Skeletal muscle satellite cell (primary cell): ENCODE data around the gene SRP14.
A peak's percentile ranks its signal among the peaks of the same experiment; 100 is the strongest.
"Not testable (repeated sequence)": the region's sequence is repeated elsewhere in the genome, so short reads cannot be mapped to it uniquely, and the experiment has no call there.

ENCODE experiments used
- H3K27me3 ChIP-seq: 2 replicates; pipeline ENCODE4 v1.7.0; 2013; ENCODE audit warnings: low read length; ENCODE audit not compliant: control insufficient read depth, insufficient read depth
- H3K36me3 ChIP-seq: 2 replicates; pipeline ENCODE4 v1.7.0; 2013; ENCODE audit warnings: mild to moderate bottlenecking, control low read depth, low read length; ENCODE audit not compliant: insufficient read depth
- H3K4me1 ChIP-seq: 2 replicates; pipeline ENCODE4 v1.7.0; 2013; ENCODE audit warnings: low read length; ENCODE audit not compliant: control insufficient read depth, insufficient read depth
- H3K4me2 ChIP-seq: 2 replicates; pipeline ENCODE4 v1.7.0; 2013; ENCODE audit warnings: mild to moderate bottlenecking, low read length
- H3K4me3 ChIP-seq: 2 replicates; pipeline ENCODE4 v1.7.0; 2013; ENCODE audit warnings: low read length
- H3K9ac ChIP-seq: 2 replicates; pipeline ENCODE4 v1.7.0; 2013; ENCODE audit warnings: mild to moderate bottlenecking, low read depth, low read length, moderate library complexity
- H3K9me3 ChIP-seq: replicated peaks from 2 replicates; pipeline ENCODE4 v1.7.0; 2013; ENCODE audit warnings: mild to moderate bottlenecking, control low read depth, low read length

SRP14 gene

GRCh38 chr15:40045572-40046217 lies 6.7 kb upstream of the SRP14 start:
- no peaks in the 10 kb centered on the region for H3K27me3 ChIP-seq
- peaks cover 38% of the 10 kb centered on the region for H3K4me1 ChIP-seq
- H3K9me3 ChIP-seq, result no peaks in the 10 kb centered on the region
- H3K36me3 ChIP-seq, result no peaks in the 10 kb centered on the region
- no peak overlapping the region for H3K4me3 ChIP-seq
- H3K4me2 ChIP-seq, result peak overlapping the region; percentile 79
- no peak overlapping the region for H3K9ac ChIP-seq

- Histone ChIP-seq H3K4me1 (peaks cover 41% of the 10 kb centered on the region), H3K9ac (peak overlapping the region; percentile 43)
Measured at GRCh38 chr15:40044717-40045571, 6.0 kb upstream of the SRP14 start.

GRCh38 chr15:40043927-40044716 lies 5.1 kb upstream of the SRP14 start:
- peaks cover 42% of the 10 kb centered on the region for H3K4me1 ChIP-seq

More at GRCh38 chr15:40044717-40045571, 6.0 kb upstream of the SRP14 start:
- Histone ChIP-seq H3K9me3 (no peaks in the 10 kb centered on the region), H3K4me2 (peak overlapping the region; percentile 79), H3K36me3 (no peaks in the 10 kb centered on the region), H3K27me3 (no peaks in the 10 kb centered on the region), H3K4me3 (peak overlapping the region; percentile 57)

DNA sequence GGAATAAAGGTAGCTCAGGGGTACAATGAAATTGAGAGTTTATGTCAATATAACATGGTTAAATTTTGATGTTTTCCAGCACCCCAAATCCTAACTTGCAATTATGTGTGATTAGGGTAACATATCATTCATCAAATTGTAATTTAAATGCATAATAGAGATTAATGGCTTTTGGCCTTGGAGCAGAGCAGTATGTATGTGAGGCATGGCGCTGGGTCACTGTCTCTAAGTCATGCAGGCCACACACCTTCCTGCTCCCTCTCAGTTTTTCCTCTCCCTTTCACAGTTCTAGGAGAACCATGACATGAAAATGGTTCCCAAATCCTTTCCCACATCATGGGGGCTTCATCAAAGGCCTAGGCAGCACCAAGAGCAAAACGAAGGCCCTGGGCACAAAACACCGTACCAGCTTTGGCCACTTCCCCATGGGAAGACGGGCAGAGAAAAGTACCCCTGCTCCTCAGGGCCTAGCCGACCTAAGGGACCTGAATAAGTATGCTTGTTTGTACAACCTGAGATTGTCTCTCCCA lies 3.9 kb upstream of the SRP14 start:
- no peak overlapping the region for H3K4me3 ChIP-seq
- H3K9me3 ChIP-seq, result no peaks in the 10 kb centered on the region
- no peaks in the 10 kb centered on the region for H3K27me3 ChIP-seq
- H3K4me1 ChIP-seq, result peaks cover 36% of the 10 kb centered on the region
- no peak overlapping the region for H3K4me2 ChIP-seq
- H3K36me3 ChIP-seq, result no peaks in the 10 kb centered on the region
- no peak overlapping the region for H3K9ac ChIP-seq

More at GRCh38 chr15:40043927-40044716, 5.1 kb upstream of the SRP14 start:
- Histone ChIP-seq H3K9ac (no peak overlapping the region), H3K4me2 (no peak overlapping the region), H3K27me3 (no peaks in the 10 kb centered on the region), H3K36me3 (no peaks in the 10 kb centered on the region), H3K9me3 (no peaks in the 10 kb centered on the region), H3K4me3 (no peak overlapping the region)

DNA sequence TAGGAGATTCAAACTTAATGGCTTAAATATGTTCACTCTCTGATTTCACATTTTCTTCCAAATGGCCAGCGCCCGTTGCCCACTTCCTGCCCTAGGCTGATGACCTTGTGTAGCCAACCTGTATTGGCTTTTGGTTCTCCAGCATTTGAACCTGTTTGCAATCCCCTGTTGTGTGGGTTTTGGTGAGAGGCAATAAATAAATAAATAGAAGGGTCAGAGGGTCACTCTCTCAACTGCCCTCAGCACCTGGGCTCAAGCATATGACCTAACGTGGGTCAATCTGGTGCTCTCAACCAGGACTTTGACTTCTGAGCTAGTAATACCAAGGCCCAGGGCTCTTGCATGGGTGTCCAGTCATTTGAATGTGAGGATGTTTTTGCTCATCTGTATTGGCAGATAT lies 1.8 kb upstream of the SRP14 start:
- H3K4me3 ChIP-seq, result no peak overlapping the region
- peaks cover 19% of the 10 kb centered on the region for H3K36me3 ChIP-seq
- H3K27me3 ChIP-seq, result no peaks in the 10 kb centered on the region
- no peaks in the 10 kb centered on the region for H3K9me3 ChIP-seq
- no peak overlapping the region for H3K4me2 ChIP-seq
- no peak overlapping the region for H3K9ac ChIP-seq
- peaks cover 28% of the 10 kb centered on the region for H3K4me1 ChIP-seq

GRCh38 chr15:40040293-40040635 lies 1.3 kb upstream of the SRP14 start:
- H3K9ac ChIP-seq, result no peak overlapping the region
- H3K36me3 ChIP-seq, result peaks cover 24% of the 10 kb centered on the region
- peak overlapping the region; percentile 49 for H3K4me3 ChIP-seq
- no peaks in the 10 kb centered on the region for H3K9me3 ChIP-seq
- H3K4me2 ChIP-seq, result peak overlapping the region; percentile 75
- peaks cover 22% of the 10 kb centered on the region for H3K4me1 ChIP-seq
- no peaks in the 10 kb centered on the region for H3K27me3 ChIP-seq

GRCh38 chr15:40038275-40038637 lies 725 bp downstream of the SRP14 start:
- H3K4me2 ChIP-seq, result peak overlapping the region; percentile 91
- H3K9me3 ChIP-seq, result no peaks in the 10 kb centered on the region
- H3K4me3 ChIP-seq, result peak overlapping the region; percentile 95
- no peaks in the 10 kb centered on the region for H3K27me3 ChIP-seq
- H3K9ac ChIP-seq, result peak overlapping the region; percentile 94
- peaks cover 42% of the 10 kb centered on the region for H3K36me3 ChIP-seq
- peaks cover 23% of the 10 kb centered on the region for H3K4me1 ChIP-seq

DNA sequence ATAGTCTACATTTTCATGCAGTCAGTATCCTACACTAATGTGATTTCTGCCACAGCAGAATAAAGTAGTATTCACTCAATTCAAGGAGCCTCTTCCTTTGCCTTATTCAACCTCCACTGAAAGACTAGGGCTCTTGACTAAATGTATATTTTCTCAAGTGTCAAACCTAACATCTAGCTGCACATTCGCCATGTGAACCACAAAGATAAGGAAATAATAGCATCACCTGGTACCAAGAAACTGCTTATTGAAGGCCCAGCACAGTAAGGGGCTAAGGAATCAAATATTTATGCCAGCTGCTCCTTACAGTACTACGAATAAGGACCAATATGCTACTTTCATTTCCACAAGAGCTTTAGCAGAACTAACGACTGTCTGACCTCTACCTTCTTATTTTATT lies 1.3 kb downstream of the SRP14 start:
- peak overlapping the region; percentile 94 for H3K9ac ChIP-seq
- peak overlapping the region; percentile 91 for H3K4me2 ChIP-seq
- peaks cover 23% of the 10 kb centered on the region for H3K4me1 ChIP-seq
- H3K4me3 ChIP-seq, result peak overlapping the region; percentile 95
- no peaks in the 10 kb centered on the region for H3K27me3 ChIP-seq
- H3K36me3 ChIP-seq, result peaks cover 47% of the 10 kb centered on the region
- H3K9me3 ChIP-seq, result no peaks in the 10 kb centered on the region

DNA sequence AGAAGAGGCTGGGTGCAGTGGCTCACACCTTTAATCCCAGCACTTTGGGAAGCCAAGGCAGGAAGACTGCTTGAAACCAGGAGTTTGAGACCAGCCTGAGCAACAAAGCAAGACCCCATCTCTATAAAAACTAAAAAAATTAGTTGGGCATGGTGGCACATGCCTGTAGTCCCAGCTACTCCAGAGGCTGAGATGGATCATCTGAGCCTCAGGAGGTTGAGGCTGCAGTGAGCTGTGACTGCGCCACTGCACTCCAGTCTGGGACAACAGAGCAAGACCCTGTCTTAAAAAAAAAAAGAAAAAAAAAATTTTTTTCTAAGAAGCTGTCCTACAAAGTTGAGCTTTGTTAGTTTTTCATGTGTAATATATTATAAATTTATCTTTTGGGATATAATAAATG lies 3.8 kb downstream of the SRP14 start:
- Histone ChIP-seq H3K36me3 (peaks cover 71% of the 10 kb centered on the region), H3K4me1 (peaks cover 22% of the 10 kb centered on the region)
- H3K4me3 ChIP-seq, H3K27me3 ChIP-seq, H3K9ac ChIP-seq, H3K9me3 ChIP-seq, H3K4me2 ChIP-seq: not testable (repeated sequence)

GRCh38 chr15:40034186-40034946 lies 4.6 kb downstream of the SRP14 start:
- Histone ChIP-seq H3K9ac (no peak overlapping the region), H3K4me2 (no peak overlapping the region), H3K4me3 (no peak overlapping the region), H3K4me1 (peaks cover 18% of the 10 kb centered on the region), H3K27me3 (no peaks in the 10 kb centered on the region), H3K9me3 (no peaks in the 10 kb centered on the region), H3K36me3 (peaks cover 76% of the 10 kb centered on the region)
